ENCODE measurements around the gene ZNF296. TPM values are rescaled to one million over a fixed set of nuclear protein-coding genes. Genes with fewer than 3 reads are reported as not detected.
A peak's percentile ranks its signal among the peaks of the same experiment; 100 is the strongest.

ZNF296 gene
- total and polyA plus RNA-seq, 2 of the 13 experiments (the other 11 are each of a cell fraction or from before 2014, with no cell fraction given): 0.26 to 0.62 TPM

DNA sequence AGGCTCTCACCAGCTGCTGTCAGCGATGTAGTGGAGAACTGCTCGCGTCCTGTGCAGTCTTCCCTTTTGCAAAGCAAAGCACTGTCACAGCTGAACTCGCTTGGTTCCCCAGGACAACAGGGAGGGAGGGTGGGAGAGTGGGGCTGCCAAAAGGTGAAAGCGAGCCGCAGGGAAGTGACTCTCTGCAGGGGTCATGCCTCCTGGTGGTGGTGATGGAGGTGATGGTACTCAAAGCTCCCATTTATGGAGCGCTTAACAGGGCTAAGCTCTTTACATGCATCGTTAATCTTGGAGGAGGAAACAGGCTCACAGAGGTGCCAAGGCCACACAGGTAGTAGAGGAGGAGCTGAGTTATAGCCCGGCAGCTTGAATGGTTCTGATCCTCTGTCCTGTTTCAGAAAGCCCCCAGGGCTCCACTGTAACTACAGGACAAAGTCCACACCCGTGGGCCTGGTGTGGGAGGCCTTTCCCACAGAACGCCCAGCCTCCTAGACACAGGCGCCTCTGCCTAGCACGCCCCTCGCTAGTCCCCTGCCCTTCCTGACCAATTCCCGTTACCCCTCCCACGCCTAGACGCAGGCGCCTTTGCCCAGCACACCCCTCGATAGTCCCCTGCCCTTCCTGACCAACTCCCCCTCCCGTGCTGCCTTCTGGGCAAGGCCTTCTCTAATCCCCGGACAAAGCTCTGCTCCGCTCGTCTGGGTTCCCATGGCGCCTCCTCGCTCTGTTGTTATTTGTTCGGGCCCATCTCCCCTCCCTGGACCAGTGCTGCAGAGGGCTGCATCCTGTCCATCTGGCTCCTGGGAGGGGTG is 27.4 kb upstream of the ZNF296 start (continued):
- TF ChIP-seq PCBP2 (optimal IDR thresholded peaks at IDR 0.05; ENCODE audit: low read depth, low read length, poor library complexity, severe bottlenecking) (no peak), KAT8 (CRISPR knock-in tag; IDR thresholded peaks at IDR 0.05) (peak; percentile 56), ZNF367 (CRISPR knock-in tag; IDR thresholded peaks at IDR 0.05; ENCODE audit: borderline replicate concordance) (no peak), NR2F6 (IDR thresholded peaks at IDR 0.05) (no peak), NR2F6 (CRISPR knock-in tag; IDR thresholded peaks at IDR 0.05) (no peak), TP53 (CRISPR knock-in tag; conservative IDR thresholded peaks at IDR 0.05) (no peak), ZC3H13 (CRISPR knock-in tag; IDR thresholded peaks at IDR 0.05) (no peak), ZNF431 (CRISPR knock-in tag; IDR thresholded peaks at IDR 0.05; ENCODE audit: borderline replicate concordance, low read depth) (no peak), NONO (IDR thresholded peaks at IDR 0.05) (no peak), NONO (CRISPR knock-in tag; conservative IDR thresholded peaks at IDR 0.05) (peak; percentile 47; the same call in 1 of the 2 replicates), MTF2 (CRISPR knock-in tag; IDR thresholded peaks at IDR 0.05; ENCODE audit: borderline replicate concordance) (no peak), CBFB (CRISPR knock-in tag; IDR thresholded peaks at IDR 0.05) (no peak), SIN3A (IDR thresholded peaks at IDR 0.05; ENCODE audit: borderline replicate concordance, low read depth, low read length) (no peak), TGIF2 (CRISPR knock-in tag; IDR thresholded peaks at IDR 0.05) (peak; percentile 46; the same call in 1 of the 2 replicates), CBX1 (IDR thresholded peaks at IDR 0.05; ENCODE audit: low read depth) (no peak), ZNF501 (CRISPR knock-in tag; IDR thresholded peaks at IDR 0.05) (no peak)
- TF ChIP-seq, protein P1, sequence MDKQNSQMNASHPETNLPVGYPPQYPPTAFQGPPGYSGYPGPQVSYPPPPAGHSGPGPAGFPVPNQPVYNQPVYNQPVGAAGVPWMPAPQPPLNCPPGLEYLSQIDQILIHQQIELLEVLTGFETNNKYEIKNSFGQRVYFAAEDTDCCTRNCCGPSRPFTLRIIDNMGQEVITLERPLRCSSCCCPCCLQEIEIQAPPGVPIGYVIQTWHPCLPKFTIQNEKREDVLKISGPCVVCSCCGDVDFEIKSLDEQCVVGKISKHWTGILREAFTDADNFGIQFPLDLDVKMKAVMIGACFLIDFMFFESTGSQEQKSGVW (CRISPR knock-in tag; IDR thresholded peaks at IDR 0.05; ENCODE audit: borderline replicate concordance): no peak
- TF ChIP-seq, protein P2, sequence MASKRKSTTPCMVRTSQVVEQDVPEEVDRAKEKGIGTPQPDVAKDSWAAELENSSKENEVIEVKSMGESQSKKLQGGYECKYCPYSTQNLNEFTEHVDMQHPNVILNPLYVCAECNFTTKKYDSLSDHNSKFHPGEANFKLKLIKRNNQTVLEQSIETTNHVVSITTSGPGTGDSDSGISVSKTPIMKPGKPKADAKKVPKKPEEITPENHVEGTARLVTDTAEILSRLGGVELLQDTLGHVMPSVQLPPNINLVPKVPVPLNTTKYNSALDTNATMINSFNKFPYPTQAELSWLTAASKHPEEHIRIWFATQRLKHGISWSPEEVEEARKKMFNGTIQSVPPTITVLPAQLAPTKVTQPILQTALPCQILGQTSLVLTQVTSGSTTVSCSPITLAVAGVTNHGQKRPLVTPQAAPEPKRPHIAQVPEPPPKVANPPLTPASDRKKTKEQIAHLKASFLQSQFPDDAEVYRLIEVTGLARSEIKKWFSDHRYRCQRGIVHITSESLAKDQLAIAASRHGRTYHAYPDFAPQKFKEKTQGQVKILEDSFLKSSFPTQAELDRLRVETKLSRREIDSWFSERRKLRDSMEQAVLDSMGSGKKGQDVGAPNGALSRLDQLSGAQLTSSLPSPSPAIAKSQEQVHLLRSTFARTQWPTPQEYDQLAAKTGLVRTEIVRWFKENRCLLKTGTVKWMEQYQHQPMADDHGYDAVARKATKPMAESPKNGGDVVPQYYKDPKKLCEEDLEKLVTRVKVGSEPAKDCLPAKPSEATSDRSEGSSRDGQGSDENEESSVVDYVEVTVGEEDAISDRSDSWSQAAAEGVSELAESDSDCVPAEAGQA (IDR thresholded peaks at IDR 0.05; ENCODE audit: low read depth): no peak
- TF ChIP-seq, protein P2 (CRISPR knock-in tag; IDR thresholded peaks at IDR 0.05; ENCODE audit: borderline replicate concordance): no peak
- TF ChIP-seq, protein P3, sequence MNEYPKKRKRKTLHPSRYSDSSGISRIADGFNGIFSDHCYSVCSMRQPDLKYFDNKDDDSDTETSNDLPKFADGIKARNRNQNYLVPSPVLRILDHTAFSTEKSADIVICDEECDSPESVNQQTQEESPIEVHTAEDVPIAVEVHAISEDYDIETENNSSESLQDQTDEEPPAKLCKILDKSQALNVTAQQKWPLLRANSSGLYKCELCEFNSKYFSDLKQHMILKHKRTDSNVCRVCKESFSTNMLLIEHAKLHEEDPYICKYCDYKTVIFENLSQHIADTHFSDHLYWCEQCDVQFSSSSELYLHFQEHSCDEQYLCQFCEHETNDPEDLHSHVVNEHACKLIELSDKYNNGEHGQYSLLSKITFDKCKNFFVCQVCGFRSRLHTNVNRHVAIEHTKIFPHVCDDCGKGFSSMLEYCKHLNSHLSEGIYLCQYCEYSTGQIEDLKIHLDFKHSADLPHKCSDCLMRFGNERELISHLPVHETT (CRISPR knock-in tag; conservative IDR thresholded peaks at IDR 0.05): no peak
- TF ChIP-seq, protein P4, sequence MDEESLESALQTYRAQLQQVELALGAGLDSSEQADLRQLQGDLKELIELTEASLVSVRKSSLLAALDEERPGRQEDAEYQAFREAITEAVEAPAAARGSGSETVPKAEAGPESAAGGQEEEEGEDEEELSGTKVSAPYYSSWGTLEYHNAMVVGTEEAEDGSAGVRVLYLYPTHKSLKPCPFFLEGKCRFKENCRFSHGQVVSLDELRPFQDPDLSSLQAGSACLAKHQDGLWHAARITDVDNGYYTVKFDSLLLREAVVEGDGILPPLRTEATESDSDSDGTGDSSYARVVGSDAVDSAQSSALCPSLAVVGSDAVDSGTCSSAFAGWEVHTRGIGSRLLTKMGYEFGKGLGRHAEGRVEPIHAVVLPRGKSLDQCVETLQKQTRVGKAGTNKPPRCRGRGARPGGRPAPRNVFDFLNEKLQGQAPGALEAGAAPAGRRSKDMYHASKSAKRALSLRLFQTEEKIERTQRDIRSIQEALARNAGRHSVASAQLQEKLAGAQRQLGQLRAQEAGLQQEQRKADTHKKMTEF (CRISPR knock-in tag; IDR thresholded peaks at IDR 0.05): peak; percentile 55
